LNCaP clone FGC (cell line): ENCODE data around the gene AMBRA1.

ENCODE experiments used
- DNase-seq: peaks from one replicate; pipeline ENCODE4 v3.0.0-alpha.2; 2011; ENCODE audit warnings: low read depth
- H3K4me3 ChIP-seq: 2 replicates; pipeline ENCODE4 v1.5.1; 2011; ENCODE audit warnings: mild to moderate bottlenecking, low read depth, low read length, control low read depth
- CTCF ChIP-seq: IDR thresholded peaks from 2 replicates; pipeline ENCODE4 v1.5.1; 2012; ENCODE audit warnings: mild to moderate bottlenecking; ENCODE audit not compliant: control insufficient read depth, insufficient read depth; ENCODE audit errors: extremely low read depth

The AMBRA1 gene

GRCh38 chr11:46630237-46630636 lies 36.4 kb upstream of the AMBRA1 start:
- H3K4me3 ChIP-seq: no peak overlapping the region
- no peak for DNase-seq
- no peak for TF ChIP-seq CTCF

- no peak overlapping the region for H3K4me3 ChIP-seq
- no peak for DNase-seq
- no peak for TF ChIP-seq CTCF
Measured at GRCh38 chr11:46628961-46629360, 35.1 kb upstream of the AMBRA1 start.

GRCh38 chr11:46625406-46625805 lies 31.6 kb upstream of the AMBRA1 start:
- H3K4me3 ChIP-seq: no peak overlapping the region
- no peak for TF ChIP-seq CTCF
- DNase-seq: no peak

DNA sequence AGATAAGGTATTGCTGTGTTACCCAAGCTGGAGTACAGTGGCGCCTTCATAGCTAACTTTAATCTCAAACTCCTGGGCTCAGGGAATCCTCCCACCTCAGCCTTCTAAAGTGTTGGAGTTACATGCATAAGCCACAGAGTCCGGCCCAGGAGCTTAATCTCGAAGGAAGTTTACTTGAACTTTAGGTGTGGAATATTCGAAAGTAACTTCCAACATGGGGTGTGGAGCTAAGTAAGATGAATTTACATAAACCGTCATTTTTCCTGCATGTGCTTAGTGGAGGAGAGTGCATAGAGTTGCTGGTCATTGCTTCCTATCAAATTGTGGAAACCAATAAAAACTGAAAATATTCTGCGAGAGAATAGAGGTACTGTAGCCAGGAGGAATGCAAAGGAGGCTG lies 25.0 kb upstream of the AMBRA1 start:
- H3K4me3 ChIP-seq: peak overlapping the region; percentile 93
- no peak for DNase-seq
- TF ChIP-seq CTCF: no peak

DNA sequence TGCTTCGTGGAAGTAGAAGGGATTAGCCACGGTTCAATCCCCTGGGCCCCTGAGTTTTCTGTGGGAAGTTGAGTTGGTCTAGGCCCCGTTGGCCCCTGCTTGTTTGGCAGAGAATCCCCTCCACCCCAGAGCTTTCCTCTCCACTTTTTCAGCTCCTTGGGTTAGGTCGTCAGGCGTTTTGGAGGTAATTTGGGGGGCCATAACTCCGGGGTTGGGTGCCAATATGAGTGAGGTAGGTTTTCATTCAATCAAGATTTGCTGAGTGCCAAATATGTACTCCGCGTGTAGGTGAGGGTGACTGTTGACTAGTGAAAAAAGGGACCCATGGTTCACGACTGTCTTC lies 24.1 kb upstream of the AMBRA1 start:
- DNase-seq: no peak
- TF ChIP-seq CTCF: no peak

DNA sequence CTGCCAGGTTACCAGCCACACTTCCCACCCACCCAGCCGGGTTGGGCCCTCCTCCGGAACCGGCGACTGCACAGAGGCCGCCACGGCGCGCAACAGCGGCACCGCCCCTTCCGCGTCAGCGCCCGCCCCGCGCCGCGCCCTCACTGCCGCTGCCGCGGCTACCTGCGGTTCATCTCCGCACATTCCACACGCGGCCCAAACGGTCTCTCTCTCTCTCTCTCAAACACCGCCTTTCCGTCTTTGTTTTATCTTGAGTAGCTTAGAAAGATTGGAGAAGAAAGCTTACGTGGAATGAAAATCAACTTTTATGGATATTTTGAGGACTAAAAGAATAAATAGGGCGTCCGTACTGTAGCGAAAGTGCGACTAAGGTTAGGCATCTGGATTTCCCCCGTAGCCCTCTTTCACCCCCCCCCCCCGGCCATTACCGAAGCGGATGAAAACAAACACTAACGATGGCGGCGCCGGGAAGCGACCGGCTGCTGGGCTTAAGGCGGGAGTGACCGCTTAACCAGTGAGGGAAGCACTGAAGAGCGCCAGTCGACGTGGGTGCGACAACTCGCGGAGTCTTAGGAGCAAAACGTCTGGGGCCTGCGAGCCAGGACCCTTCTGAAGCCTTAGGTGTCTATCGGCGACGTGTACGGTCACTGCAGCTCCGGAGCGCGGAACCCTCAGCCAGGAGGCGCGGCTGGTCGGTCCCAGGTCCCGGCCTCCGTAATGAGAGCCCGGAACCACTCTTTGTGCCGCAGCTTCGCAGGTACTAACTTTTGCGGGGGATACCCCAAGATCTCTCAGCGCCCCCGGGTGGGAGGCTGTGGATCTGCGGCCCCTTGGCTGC lies 23.5 kb upstream of the AMBRA1 start, which contains the start of the genes ATG13 and HARBI1:
ATG13 (plus strand) TSS at position 420 of the 838 bp plus-strand sequence. CDS start 26,739 bp downstream, outside the sequence.
HARBI1 (minus strand) TSS at position 94 of the 838 bp plus-strand sequence. CDS start 990 bp downstream, outside the sequence.
- TF ChIP-seq CTCF: peak; percentile 69
- H3K4me3 ChIP-seq: peak within 1 kb of the TSS; percentile 93
- peak; percentile 48 for DNase-seq

More for the DNA sequence above, 24.1 kb upstream of the AMBRA1 start:
- peak overlapping the region; percentile 93 for H3K4me3 ChIP-seq
